Mesothelial cell of epicardium (in vitro differentiated cells): ENCODE data around the gene RAB34. TPM values are rescaled to one million over a fixed set of nuclear protein-coding genes. Genes with fewer than 3 reads are reported as not detected.

Experiments used
- DNase-seq, 2 experiments: peaks; one replicate each; pipeline ENCODE4 v3.0.0; 2021; ENCODE audit warnings: low spot score in 2 of 2; ENCODE audit not compliant: unreplicated experiment in 2 of 2
- H3K27ac Mint-ChIP-seq: 2 replicates; pipeline ENCODE4 v1.8.0; 2021; ENCODE audit warnings: mixed read lengths
- H3K27me3 Mint-ChIP-seq: 2 replicates; pipeline ENCODE4 v1.8.0; 2021; ENCODE audit warnings: low read depth, mixed read lengths
- H3K36me3 Mint-ChIP-seq: 2 replicates; pipeline ENCODE4 v1.8.0; 2021; ENCODE audit warnings: mixed read lengths
- H3K4me1 Mint-ChIP-seq: 2 replicates; pipeline ENCODE4 v1.8.0; 2021; ENCODE audit warnings: mixed read lengths
- H3K4me3 Mint-ChIP-seq: 2 replicates; pipeline ENCODE4 v1.8.0; 2021; ENCODE audit warnings: mild to moderate bottlenecking, moderate library complexity, mixed read lengths
- H3K9me3 Mint-ChIP-seq: 2 replicates; pipeline ENCODE4 v1.8.0; 2021; ENCODE audit warnings: mixed read lengths
- CTCF ChIP-seq: fragments of 200-600 bp; sonication (generic); IDR thresholded peaks from one replicate; pipeline ENCODE4 v1.5.0; 2021; ENCODE audit warnings: antibody characterized with exemption; ENCODE audit not compliant: unreplicated experiment
- total RNA-seq: library from RNA; stranded (reverse); gene quantifications from 3 replicates; pipeline ENCODE4 v1.2.1, GENCODE V29; 2021

The RAB34 gene
- total RNA-seq, 1 donor from 2014 or later, result 172 TPM

GRCh38 chr17:28716740-28717577, 709 bp downstream of the RAB34 start:
- Mint-ChIP-seq H3K36me3 (peaks cover 22% of the 10 kb centered on the region), H3K27ac (peak overlapping the region; percentile 88), H3K4me1 (peaks cover 58% of the 10 kb centered on the region), H3K27me3 (no peaks in the 10 kb centered on the region), H3K4me3 (peak overlapping the region; percentile 82), H3K9me3 (no peaks in the 10 kb centered on the region)
- no peak for TF ChIP-seq CTCF
- peak in 1 of 2 experiments; percentile 55 for DNase-seq

GRCh38 chr17:28715217-28715616, 2.5 kb downstream of the RAB34 start:
- Mint-ChIP-seq H3K4me3 (peak overlapping the region; percentile 82), H3K9me3 (no peaks in the 10 kb centered on the region), H3K27ac (no peak overlapping the region), H3K36me3 (peaks cover 18% of the 10 kb centered on the region), H3K4me1 (peaks cover 52% of the 10 kb centered on the region), H3K27me3 (no peaks in the 10 kb centered on the region)
- TF ChIP-seq CTCF, result no peak
- DNase-seq, result no peak

DNA sequence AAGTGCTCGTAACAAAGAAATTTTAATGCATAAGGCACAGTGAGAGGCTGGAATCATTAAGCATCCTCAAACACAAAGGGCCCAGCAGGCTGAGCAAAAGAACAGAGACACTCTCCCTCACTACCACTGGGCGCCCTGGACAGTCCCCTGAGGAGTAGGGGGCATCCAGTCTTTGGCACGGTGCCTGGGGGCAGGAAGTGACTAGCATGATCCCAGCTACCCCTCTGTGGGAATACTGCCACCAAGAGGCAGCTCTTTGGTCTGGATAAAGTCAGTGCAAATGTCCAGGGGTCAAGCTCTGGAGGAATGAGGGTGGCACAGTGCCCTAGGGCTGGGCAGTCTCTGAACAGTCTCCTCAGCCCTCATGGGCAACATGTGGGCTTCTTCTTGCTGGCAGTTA, 3.4 kb downstream of the RAB34 start:
- H3K4me3 Mint-ChIP-seq, result peak overlapping the region; percentile 22
- H3K4me1 Mint-ChIP-seq, result peaks cover 46% of the 10 kb centered on the region
- no peak overlapping the region for H3K27ac Mint-ChIP-seq
- no peaks in the 10 kb centered on the region for H3K9me3 Mint-ChIP-seq
- TF ChIP-seq CTCF, result no peak
- DNase-seq, result no peak
- no peaks in the 10 kb centered on the region for H3K27me3 Mint-ChIP-seq
- H3K36me3 Mint-ChIP-seq, result peaks cover 18% of the 10 kb centered on the region

DNA sequence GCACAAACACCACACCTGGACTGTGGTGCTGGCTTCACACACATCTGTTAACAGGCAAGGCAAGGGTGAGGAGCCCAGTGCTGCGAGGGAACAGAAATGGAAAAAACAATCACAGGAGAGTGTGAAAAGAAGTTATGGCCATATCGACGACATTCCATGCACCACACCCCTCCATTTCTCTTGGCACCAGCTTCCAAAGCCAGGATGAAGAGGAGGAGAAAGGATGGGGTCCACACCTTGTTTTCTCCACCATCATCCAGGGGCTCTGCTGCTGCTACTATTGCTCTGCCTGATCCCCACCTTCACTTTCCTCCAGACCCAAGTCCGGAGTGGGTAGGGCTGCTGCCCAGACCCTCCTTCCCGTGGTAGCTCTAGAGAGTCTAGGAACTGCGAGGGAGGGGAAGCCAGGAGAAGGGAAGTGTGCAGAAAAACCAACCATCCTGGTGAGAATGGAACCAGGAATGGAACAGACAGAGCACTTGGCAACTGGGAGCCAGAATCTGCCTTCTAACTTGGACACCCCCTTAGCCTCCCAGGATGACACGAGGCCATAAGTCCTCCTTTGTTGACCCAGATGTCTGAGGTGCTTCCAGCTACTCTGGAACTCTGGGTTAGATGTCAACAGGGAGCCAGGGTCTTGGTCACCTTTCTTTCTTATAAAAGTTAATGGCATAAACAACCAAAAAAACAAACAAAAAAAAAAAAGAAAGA, 4.8 kb downstream of the RAB34 start:
- peaks cover 18% of the 10 kb centered on the region for H3K36me3 Mint-ChIP-seq
- no peaks in the 10 kb centered on the region for H3K27me3 Mint-ChIP-seq
- H3K27ac Mint-ChIP-seq, result peak overlapping the region; percentile 21
- no peaks in the 10 kb centered on the region for H3K9me3 Mint-ChIP-seq
- peaks cover 36% of the 10 kb centered on the region for H3K4me1 Mint-ChIP-seq
- DNase-seq, result no peak
- no peak for TF ChIP-seq CTCF
- H3K4me3 Mint-ChIP-seq, result peak overlapping the region; percentile 39

- DNase-seq, result no peak
- peaks cover 18% of the 10 kb centered on the region for H3K36me3 Mint-ChIP-seq
- no peak for TF ChIP-seq CTCF
Observed at GRCh38 chr17:28712032-28712704, 5.5 kb downstream of the RAB34 start.

More at GRCh38 chr17:28712032-28712704, 5.5 kb downstream of the RAB34 start:
- Mint-ChIP-seq H3K27me3 (no peaks in the 10 kb centered on the region), H3K4me3 (peak overlapping the region; percentile 83), H3K4me1 (peaks cover 36% of the 10 kb centered on the region), H3K27ac (peak overlapping the region; percentile 93), H3K9me3 (no peaks in the 10 kb centered on the region)
